ENCODE measurements around the gene AGBL5.
A peak's percentile ranks its signal among the peaks of the same experiment; 100 is the strongest.

Gene AGBL5, protein sequence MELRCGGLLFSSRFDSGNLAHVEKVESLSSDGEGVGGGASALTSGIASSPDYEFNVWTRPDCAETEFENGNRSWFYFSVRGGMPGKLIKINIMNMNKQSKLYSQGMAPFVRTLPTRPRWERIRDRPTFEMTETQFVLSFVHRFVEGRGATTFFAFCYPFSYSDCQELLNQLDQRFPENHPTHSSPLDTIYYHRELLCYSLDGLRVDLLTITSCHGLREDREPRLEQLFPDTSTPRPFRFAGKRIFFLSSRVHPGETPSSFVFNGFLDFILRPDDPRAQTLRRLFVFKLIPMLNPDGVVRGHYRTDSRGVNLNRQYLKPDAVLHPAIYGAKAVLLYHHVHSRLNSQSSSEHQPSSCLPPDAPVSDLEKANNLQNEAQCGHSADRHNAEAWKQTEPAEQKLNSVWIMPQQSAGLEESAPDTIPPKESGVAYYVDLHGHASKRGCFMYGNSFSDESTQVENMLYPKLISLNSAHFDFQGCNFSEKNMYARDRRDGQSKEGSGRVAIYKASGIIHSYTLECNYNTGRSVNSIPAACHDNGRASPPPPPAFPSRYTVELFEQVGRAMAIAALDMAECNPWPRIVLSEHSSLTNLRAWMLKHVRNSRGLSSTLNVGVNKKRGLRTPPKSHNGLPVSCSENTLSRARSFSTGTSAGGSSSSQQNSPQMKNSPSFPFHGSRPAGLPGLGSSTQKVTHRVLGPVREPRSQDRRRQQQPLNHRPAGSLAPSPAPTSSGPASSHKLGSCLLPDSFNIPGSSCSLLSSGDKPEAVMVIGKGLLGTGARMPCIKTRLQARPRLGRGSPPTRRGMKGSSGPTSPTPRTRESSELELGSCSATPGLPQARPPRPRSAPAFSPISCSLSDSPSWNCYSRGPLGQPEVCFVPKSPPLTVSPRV

DNA sequence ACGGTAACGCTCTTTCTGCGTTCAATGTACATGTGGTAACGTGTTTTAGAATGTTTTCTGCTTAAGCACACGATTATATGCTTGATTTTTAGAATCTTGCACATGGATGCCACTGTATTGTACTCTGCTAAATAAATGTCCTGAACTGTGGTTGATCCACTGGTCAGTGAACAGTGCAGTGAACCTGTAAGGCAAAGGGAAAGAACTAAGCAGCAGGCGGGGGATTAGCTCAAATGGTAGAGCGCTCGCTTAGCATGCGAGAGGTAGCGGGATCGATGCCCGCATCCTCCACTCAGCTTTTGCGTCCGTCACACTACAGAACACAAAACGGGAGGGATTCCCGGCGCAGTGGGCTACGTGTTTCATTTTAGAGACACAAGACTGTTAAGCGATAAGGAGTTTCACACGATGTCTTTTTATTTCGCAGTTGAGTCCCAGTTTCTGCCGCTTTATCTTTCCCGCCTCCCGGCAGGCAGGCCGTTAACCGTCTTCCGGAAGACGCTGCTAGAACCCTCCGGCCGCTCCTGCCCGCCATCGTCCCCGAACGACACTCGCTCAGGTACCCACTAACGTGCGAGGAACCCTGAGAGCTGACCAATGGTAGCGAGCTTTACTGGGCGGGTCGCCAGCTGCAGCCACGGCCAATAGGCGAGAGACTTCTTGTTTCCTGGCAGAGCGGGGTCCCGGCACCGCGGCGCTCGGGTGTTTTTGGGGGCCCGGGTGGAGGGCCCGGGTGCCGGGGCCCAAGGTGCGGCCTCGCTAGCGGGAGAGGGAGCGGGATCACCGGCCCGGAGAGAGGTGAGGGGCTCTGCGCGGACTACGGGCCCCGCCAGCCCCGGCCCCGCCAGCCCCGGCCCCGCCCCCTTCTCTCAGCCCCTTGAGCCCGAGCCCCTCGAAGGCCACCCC, at the start of gene AGBL5:
TSS of gene AGBL5 (plus strand) at position 673 of the 906 bp plus-strand sequence. CDS start 1,291 bp downstream, outside the sequence.
- DNase-seq = peak in 1 of 2 experiments; percentile 82

- no peak for DNase-seq
These were observed 49.5 kb upstream of the AGBL5 start for GRCh38 chr2:27001950-27002349.

GRCh38 chr2:27003007-27003406, 48.5 kb upstream of the AGBL5 start:
- DNase-seq = no peak

GRCh38 chr2:27003857-27004256, 47.6 kb upstream of the AGBL5 start:
- DNase-seq = no peak

DNA sequence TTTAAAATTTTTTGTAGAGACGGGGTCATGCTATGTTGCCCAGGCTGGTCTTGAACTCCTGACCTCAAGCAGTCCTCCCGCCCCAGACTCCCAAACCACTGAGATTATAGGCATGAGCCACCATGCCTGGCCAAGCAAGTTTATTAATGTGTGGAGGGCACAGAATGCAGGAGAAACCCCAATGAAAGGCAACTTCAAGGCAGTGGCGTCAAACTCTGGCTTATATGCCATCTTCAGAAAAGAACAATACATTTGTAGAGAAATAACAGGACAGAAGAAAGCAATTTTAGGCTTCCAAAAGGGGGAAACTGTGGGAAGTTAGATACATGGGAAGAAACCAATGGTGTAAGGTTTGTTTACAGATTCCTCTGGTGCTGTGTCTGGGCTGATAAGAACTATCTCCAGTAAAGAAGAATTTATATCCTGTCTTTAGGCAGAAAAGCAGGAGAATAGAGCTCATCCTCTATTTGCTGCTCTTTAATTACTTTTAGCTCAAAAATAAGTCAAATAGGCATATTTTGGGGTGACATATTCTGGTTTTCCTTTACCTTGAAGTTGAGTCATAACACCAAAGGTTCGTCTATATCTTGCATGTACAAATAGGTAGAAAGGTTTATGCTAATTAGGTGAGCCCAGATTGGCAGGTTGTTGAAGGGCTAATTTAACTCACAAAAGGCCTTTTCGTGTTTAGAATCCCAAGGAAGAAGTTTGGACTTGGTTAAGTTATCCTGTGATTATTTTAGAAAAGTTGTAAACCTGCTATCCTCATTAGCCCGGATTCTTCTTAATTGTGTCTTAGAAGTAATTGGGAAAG, 44.7 kb upstream of the AGBL5 start:
- DNase-seq = no peak

GRCh38 chr2:27007416-27008374, 43.8 kb upstream of the AGBL5 start:
- no peak for DNase-seq

GRCh38 chr2:27008678-27009077, 42.8 kb upstream of the AGBL5 start:
- no peak for DNase-seq

DNA sequence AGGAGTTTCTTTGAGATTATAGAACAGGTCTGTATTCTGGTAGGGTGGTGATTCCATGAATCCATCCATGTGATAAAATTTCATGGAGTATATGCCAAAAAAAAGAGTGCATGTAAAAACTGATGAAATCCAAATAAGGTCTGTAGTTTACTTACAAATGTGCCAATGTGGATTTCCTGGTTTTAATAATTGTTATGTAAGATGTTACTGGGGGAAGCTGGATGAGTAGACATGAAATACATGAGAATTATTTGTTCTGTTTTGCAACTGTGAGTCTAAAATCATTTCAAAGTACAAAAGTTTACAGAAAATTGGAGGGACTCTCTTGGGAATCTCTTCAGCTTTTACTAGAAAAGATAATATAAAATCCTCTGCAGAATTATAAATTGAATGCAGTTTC, 42.4 kb upstream of the AGBL5 start:
- DNase-seq = no peak

DNA sequence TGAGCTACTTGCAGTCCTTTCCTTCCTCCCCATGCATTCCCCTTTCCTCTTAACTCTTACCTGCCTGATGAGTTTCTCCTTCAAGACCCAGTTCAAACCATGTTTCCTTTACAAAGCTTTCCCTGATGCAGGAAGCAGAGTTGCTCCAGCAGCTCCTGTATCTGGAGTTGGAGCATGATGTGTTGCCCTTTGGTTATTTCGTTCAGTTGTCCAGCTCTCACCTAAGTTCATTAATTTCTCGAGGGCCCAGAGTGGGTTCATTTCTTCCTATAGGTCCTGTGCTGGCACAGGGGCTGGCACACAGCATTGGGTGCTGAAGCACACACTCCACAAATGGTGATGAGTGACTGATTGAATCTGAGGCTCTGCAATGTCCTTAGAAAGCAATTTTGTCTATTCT, 41.8 kb upstream of the AGBL5 start:
- DNase-seq = no peak

- DNase-seq = no peak
These were observed 41.3 kb upstream of the AGBL5 start for GRCh38 chr2:27010139-27010538.

DNA sequence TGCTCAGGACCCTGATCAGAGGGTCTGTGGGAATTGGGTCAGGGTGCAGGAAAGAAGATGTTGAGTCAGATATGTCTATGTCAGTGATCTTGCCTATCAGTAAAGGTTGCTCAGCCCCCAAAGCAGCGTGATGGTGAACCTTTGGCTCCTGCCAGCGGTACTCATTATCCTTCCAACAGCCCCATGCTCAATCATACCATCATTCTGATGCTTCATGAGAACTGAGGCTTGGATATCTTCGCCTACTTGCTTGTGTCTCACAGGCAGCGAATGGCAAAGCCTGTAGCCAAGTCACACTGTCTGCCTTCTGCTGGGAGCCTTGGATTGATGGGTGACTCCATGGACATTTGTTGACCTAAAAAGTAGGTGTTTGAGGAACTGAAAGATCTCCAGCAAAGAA, 37.7 kb upstream of the AGBL5 start:
- no peak for DNase-seq

DNA sequence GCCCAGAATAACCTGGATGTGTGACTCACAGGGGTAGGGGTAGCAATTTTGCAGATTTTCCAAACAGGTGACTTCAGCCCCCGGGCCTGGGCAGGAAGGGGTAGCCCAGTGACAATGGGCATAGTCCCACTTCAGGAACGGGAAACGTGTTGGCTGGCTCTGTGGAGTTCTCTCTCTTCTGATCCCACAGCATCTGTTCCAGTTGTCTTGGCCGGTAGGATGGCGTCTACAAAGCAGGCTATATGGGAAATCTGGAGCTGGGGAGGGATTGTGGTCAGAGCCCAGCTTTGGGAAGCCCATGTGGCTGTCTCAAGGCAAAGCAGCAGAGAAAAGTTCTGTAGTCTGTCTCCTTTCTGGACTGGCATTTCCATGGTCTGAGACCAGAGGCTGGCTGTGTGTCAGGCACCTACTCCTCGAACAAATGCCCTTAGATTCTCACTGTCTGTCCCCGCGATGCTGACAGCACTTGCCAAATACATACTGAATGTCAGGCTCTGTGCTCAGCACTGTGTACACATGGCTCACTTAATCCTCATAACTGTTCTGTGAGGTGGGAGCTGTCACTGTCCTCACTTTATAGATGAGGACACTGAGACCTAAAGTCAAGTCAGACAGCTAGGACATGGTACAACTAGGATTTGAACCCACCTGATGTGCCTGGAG, 36.6 kb upstream of the AGBL5 start:
- DNase-seq = no peak

DNA sequence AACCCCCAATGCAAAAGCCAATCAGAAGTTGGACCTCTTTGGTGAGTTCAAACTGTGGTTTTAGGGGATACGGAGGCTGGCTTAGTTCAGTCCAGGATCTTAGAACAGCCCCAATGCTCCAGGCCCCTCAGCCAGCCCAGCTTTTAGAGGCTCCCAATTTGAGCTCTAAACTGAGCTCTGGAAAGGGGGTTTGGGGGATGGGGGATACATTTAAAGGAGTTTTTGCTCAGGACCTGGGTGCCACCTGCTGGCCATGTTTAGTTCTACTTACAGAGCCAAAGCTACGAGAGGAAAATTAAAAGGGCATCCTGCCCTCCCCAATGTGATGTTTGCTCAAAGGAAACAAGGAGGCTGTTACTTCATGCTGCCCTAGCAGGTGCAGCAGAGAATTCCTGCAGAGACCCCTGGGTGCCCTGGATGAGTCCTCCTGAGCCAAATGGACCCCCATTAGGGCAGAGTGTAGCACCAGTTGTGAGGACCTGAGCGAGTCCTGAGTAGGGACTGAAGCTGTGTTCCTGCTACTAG, 34.6 kb upstream of the AGBL5 start:
- DNase-seq = peak in 1 of 2 experiments; percentile 3

GRCh38 chr2:27018142-27018541, 33.3 kb upstream of the AGBL5 start:
- no peak for DNase-seq

GRCh38 chr2:27019459-27019858, 32.0 kb upstream of the AGBL5 start:
- no peak for DNase-seq

- DNase-seq = no peak
These were observed 31.3 kb upstream of the AGBL5 start for GRCh38 chr2:27019931-27020855.

GRCh38 chr2:27021253-27022049, 30.0 kb upstream of the AGBL5 start:
- no peak for DNase-seq

GRCh38 chr2:27023740-27024139, 27.7 kb upstream of the AGBL5 start:
- DNase-seq = no peak
